Prostate gland (tissue), 2 donors: ENCODE data around the gene CNTN4.

Source experiments
- POLR2A ChIP-seq: fragments of 450-650 bp; IDR thresholded peaks from one replicate; pipeline ENCODE4 v1.6.1; 2016; ENCODE audit warnings: antibody characterized with exemption, mild to moderate bottlenecking
- POLR2AphosphoS5 ChIP-seq: sonication (generic); formaldehyde crosslinking; IDR thresholded peaks from one replicate; pipeline ENCODE4 v1.6.1; 2017; ENCODE audit warnings: antibody characterized with exemption
- TF ChIP-seq, protein P1 (sequence below), 4 experiments: fragments of 200-600 bp in 2 of 4; fragments of 450-650 bp in 2 of 4; sonication (generic) in 2 of 4; IDR thresholded peaks; 1 replicate in 3 of 4; 2 replicates in 1 of 4; pipeline ENCODE4 v1.5.1; 2016 to 2019; ENCODE audit warnings: antibody characterized with exemption in 4 of 4, mild to moderate bottlenecking in 2 of 4, moderate library complexity in 2 of 4

DNA sequence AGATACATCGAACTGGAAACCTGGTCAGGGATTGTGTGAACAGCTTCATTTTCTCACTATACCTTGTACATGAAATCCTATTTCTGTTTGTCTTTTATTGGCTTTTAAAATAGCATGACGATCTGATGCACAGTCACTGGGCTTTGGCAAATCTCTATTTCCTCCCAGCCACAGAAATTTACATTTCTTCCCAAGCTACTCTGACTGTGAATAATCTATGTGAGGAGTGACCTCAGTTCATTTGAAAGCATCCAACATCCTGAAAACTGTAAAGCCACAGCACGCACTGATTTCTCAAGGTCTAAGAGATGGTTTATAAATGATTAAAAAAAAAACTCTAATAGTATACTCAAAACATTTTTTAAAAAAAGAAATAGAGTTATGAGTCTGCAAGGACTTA, 561.2 kb downstream of the CNTN4 start:
- TF ChIP-seq, protein P1, sequence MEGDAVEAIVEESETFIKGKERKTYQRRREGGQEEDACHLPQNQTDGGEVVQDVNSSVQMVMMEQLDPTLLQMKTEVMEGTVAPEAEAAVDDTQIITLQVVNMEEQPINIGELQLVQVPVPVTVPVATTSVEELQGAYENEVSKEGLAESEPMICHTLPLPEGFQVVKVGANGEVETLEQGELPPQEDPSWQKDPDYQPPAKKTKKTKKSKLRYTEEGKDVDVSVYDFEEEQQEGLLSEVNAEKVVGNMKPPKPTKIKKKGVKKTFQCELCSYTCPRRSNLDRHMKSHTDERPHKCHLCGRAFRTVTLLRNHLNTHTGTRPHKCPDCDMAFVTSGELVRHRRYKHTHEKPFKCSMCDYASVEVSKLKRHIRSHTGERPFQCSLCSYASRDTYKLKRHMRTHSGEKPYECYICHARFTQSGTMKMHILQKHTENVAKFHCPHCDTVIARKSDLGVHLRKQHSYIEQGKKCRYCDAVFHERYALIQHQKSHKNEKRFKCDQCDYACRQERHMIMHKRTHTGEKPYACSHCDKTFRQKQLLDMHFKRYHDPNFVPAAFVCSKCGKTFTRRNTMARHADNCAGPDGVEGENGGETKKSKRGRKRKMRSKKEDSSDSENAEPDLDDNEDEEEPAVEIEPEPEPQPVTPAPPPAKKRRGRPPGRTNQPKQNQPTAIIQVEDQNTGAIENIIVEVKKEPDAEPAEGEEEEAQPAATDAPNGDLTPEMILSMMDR (IDR thresholded peaks at IDR 0.05): no peak
- TF ChIP-seq POLR2A (no peak), POLR2AphosphoS5 (no peak)
